H1 (cell line): ENCODE data around the gene NLN. TPM values are rescaled to one million over a fixed set of nuclear protein-coding genes. Genes with fewer than 3 reads are reported as not detected.

ENCODE experiments used
- CTCF ChIA-PET: fragments of 300-600 bp; sonication (Branson Sonifier 250); formaldehyde crosslinking; loops from one replicate; lab custom pipeline; 2021; ENCODE audit not compliant: partially characterized antibody; lab: Charles Lee
- POLR2A ChIA-PET: fragments of 300-600 bp; sonication (Branson Sonifier 250); formaldehyde crosslinking; loops from one replicate; lab custom pipeline; 2021; ENCODE audit warnings: inconsistent platforms; ENCODE audit not compliant: partially characterized antibody; lab: Charles Lee
- DNase-seq, 2 experiments: peaks; one replicate each; pipeline versions ENCODE4 v3.0.0 to v3.0.0-alpha.2; 2010 to 2022; ENCODE audit warnings: low spot score in 2 of 2, low read depth in 1 of 2, mixed read lengths in 1 of 2
- FAIRE-seq: peaks from 2 replicates; lab custom pipeline; 2011; peaks lifted over from hg19 to GRCh38; lab: Jason Lieb, UNC
- H2AFZ ChIP-seq: 2 replicates; pipeline ENCODE4 v1.8.1; 2012; ENCODE audit warnings: low read length, inconsistent platforms
- H2AK5ac ChIP-seq: 2 replicates; pipeline ENCODE4 v1.6.1; 2013; ENCODE audit warnings: low read depth, low read length
- H2BK120ac ChIP-seq: replicated peaks from 2 replicates; pipeline ENCODE3; 2013; ENCODE audit warnings: low read depth, low read length, inconsistent platforms
- H2BK12ac ChIP-seq: 2 replicates; pipeline ENCODE4 v1.6.1; 2013; ENCODE audit warnings: low read depth, low read length
- H2BK15ac ChIP-seq: 2 replicates; pipeline ENCODE4 v1.6.1; 2013; ENCODE audit warnings: low read length
- H2BK20ac ChIP-seq: 2 replicates; pipeline ENCODE4 v1.6.1; 2013; ENCODE audit warnings: low read length
- H2BK5ac ChIP-seq: 2 replicates; pipeline ENCODE4 v1.6.1; 2013; ENCODE audit warnings: low read depth, low read length
- H3K14ac ChIP-seq: 2 replicates; pipeline ENCODE4 v1.6.1; 2013; ENCODE audit warnings: inconsistent platforms; ENCODE audit not compliant: insufficient read length
- H3K18ac ChIP-seq: 2 replicates; pipeline ENCODE4 v1.6.1; 2013; ENCODE audit warnings: low read length; ENCODE audit errors: extremely low read depth
- H3K23ac ChIP-seq: 2 replicates; pipeline ENCODE4 v1.6.1; 2013; ENCODE audit warnings: inconsistent platforms; ENCODE audit not compliant: insufficient read length
- H3K23me2 ChIP-seq: 2 replicates; pipeline ENCODE4 v1.6.1; 2013; ENCODE audit warnings: low read depth, low read length
- H3K27ac ChIP-seq: 2 replicates; pipeline ENCODE4 v1.6.1; 2011; ENCODE audit warnings: low read depth, low read length, inconsistent platforms
- H3K27me3 ChIP-seq, 4 experiments: replicated peaks in 1 of 4; 1 replicate in 1 of 4; 2 replicates in 3 of 4; pipeline versions ENCODE4 v1.6.1 to v1.8.1; 2011 to 2013; ENCODE audit warnings: low read length in 3 of 4, mild to moderate bottlenecking in 3 of 4, inconsistent platforms in 2 of 4, mixed read lengths in 2 of 4, moderate library complexity in 1 of 4; ENCODE audit not compliant: control insufficient read depth in 3 of 4, insufficient read depth in 3 of 4; ENCODE audit errors: extremely low read depth in 1 of 4
- H3K36me3 ChIP-seq, 4 experiments: 2 replicates each; pipeline versions ENCODE4 v1.6.1 to v1.8.1; 2011 to 2013; ENCODE audit warnings: mild to moderate bottlenecking in 4 of 4, low read length in 3 of 4, moderate library complexity in 2 of 4, control low read depth in 1 of 4, inconsistent platforms in 1 of 4; ENCODE audit not compliant: insufficient read depth in 4 of 4, control insufficient read depth in 2 of 4
- H3K4ac ChIP-seq: replicated peaks from 2 replicates; pipeline ENCODE3; 2013; ENCODE audit warnings: low read length, low read depth, mixed read lengths, inconsistent platforms; ENCODE audit not compliant: insufficient read length
- H3K4me1 ChIP-seq, 4 experiments: replicated peaks in 1 of 4; 1 replicate in 1 of 4; 2 replicates in 3 of 4; pipeline versions ENCODE4 v1.6.1 to v1.8.1; 2011 to 2013; ENCODE audit warnings: low read length in 3 of 4, inconsistent platforms in 2 of 4, mixed read lengths in 1 of 4; ENCODE audit not compliant: insufficient read depth in 4 of 4, control insufficient read depth in 3 of 4
- H3K4me2 ChIP-seq, 2 experiments: 2 replicates each; pipeline versions ENCODE4 v1.6.1 to v1.8.1; 2011 to 2013; ENCODE audit warnings: low read depth in 2 of 2, low read length in 2 of 2, control low read depth in 1 of 2, inconsistent platforms in 1 of 2, mild to moderate bottlenecking in 1 of 2; ENCODE audit not compliant: insufficient read depth in 1 of 2
- H3K4me3 ChIP-seq, 4 experiments: fragments of 200-600, 300-600 bp in 1 of 4; sonication (generic), shearing (Covaris generic), sonication (Bioruptor Twin) in 1 of 4; 2 replicates each; pipeline versions ENCODE4 v1.5.1 to v1.8.1; 2011 to 2016; ENCODE audit warnings: low read length in 4 of 4, low read depth in 3 of 4, control low read depth in 2 of 4, inconsistent platforms in 2 of 4, mild to moderate bottlenecking in 2 of 4, mixed read lengths in 1 of 4, moderate library complexity in 1 of 4; ENCODE audit not compliant: insufficient read depth in 2 of 4; ENCODE audit errors: extremely low read depth in 1 of 4
- H3K56ac ChIP-seq: replicated peaks from 2 replicates; pipeline ENCODE3; 2013; ENCODE audit warnings: low read depth, mild to moderate bottlenecking, mixed read lengths, low read length, inconsistent platforms; ENCODE audit not compliant: insufficient read length
- H3K79me1 ChIP-seq: 2 replicates; pipeline ENCODE4 v1.6.1; 2013; ENCODE audit warnings: low read depth, low read length, control low read depth
- H3K79me2 ChIP-seq, 2 experiments: 2 replicates each; pipeline versions ENCODE4 v1.6.1 to v1.8.1; 2012 to 2013; ENCODE audit warnings: low read length in 2 of 2, mild to moderate bottlenecking in 2 of 2, inconsistent platforms in 1 of 2; ENCODE audit not compliant: insufficient read depth in 2 of 2, control insufficient read depth in 1 of 2
- H3K9ac ChIP-seq, 4 experiments: replicated peaks in 1 of 4; 1 replicate in 1 of 4; 2 replicates in 3 of 4; pipeline versions ENCODE4 v1.6.1 to v1.8.1; 2011 to 2013; ENCODE audit warnings: low read depth in 3 of 4, low read length in 3 of 4, control low read depth in 2 of 4, mild to moderate bottlenecking in 2 of 4, moderate library complexity in 2 of 4, inconsistent platforms in 1 of 4; ENCODE audit errors: extremely low read depth in 1 of 4
- H3K9me3 ChIP-seq, 2 experiments: 2 replicates each; pipeline versions ENCODE4 v1.6.1 to v1.8.1; 2012 to 2013; ENCODE audit warnings: mild to moderate bottlenecking in 2 of 2, moderate library complexity in 2 of 2, control low read depth in 1 of 2, inconsistent platforms in 1 of 2, low read depth in 1 of 2, low read length in 1 of 2, mixed read lengths in 1 of 2; ENCODE audit not compliant: insufficient read depth in 2 of 2
- H4K20me1 ChIP-seq, 2 experiments: replicated peaks in 1 of 2; 2 replicates each; pipeline versions ENCODE3 to v1.8.1; 2011 to 2013; ENCODE audit warnings: inconsistent platforms in 2 of 2, low read length in 2 of 2, mild to moderate bottlenecking in 1 of 2; ENCODE audit not compliant: insufficient read depth in 2 of 2, control insufficient read depth in 1 of 2
- H4K5ac ChIP-seq: 2 replicates; pipeline ENCODE4 v1.6.1; 2013; ENCODE audit warnings: low read length, low read depth, mixed read lengths, inconsistent platforms; ENCODE audit not compliant: insufficient read length
- H4K8ac ChIP-seq: 2 replicates; pipeline ENCODE4 v1.8.0; 2013; ENCODE audit warnings: mild to moderate bottlenecking, moderate library complexity, low read length, inconsistent platforms; ENCODE audit not compliant: insufficient read depth; ENCODE audit errors: extremely low read depth
- H4K91ac ChIP-seq: replicated peaks from 2 replicates; pipeline ENCODE3; 2013; ENCODE audit warnings: low read length, mixed read lengths, inconsistent platforms; ENCODE audit not compliant: insufficient read length
- BRCA1 ChIP-seq: IDR thresholded peaks from 2 replicates; pipeline ENCODE4 v1.6.1; 2012; ENCODE audit warnings: low read depth, low read length, improper control_type of control experiment
- CBX5 ChIP-seq: fragments of 300-800, 300-1000 bp; sonication (generic); IDR thresholded peaks from 2 replicates; pipeline ENCODE4 v1.7.1; 2016; ENCODE audit warnings: antibody characterized with exemption, low read length, low read depth
- CBX8 ChIP-seq: fragments of 300-800, 300-1000 bp; sonication (generic); IDR thresholded peaks from 2 replicates; pipeline ENCODE4 v1.7.1; 2016; ENCODE audit warnings: low read depth, low read length, borderline replicate concordance
- CEBPB ChIP-seq: IDR thresholded peaks from 2 replicates; pipeline ENCODE4 v1.6.1; 2012; ENCODE audit warnings: low read depth, low read length
- KDM5A ChIP-seq: fragments of 200-600 bp; IDR thresholded peaks from 2 replicates; pipeline ENCODE4 v1.7.1; 2012; ENCODE audit warnings: mild to moderate bottlenecking, low read length, inconsistent platforms, mixed read lengths
- YY1 ChIP-seq: IDR thresholded peaks from 2 replicates; pipeline ENCODE4 v1.6.1; 2011; ENCODE audit warnings: low read depth, mild to moderate bottlenecking, low read length
- WGBS, 2 experiments: shearing (Covaris generic) in 1 of 2; methylation state at CpG; one replicate each; pipeline versions ENCODE4 v1.1.6 to v1.1.7; 2013 to 2015; ENCODE audit warnings: low lambda C conversion rate in 2 of 2, mixed read lengths in 2 of 2, inconsistent platforms in 1 of 2, low coverage in 1 of 2, missing lambda C conversion rate in 1 of 2; ENCODE audit not compliant: insufficient replicate concordance in 2 of 2, insufficient coverage in 1 of 2, insufficient read length in 1 of 2; ENCODE audit errors: extremely low coverage in 1 of 2, missing lambda C conversion rate in 1 of 2; 5-methylcytosine and 5-hydroxymethylcytosine counted together
- polyA plus RNA-seq, 7 experiments: library from polyadenylated mRNA; depleted of rRNA in 3 of 7; stranded (reverse) in 5 of 7; unstranded in 2 of 7; fragments of >200 nt in 5 of 7; fragments of 200-250 nt in 2 of 7; gene quantifications; 1 replicate in 5 of 7; 2 replicates in 1 of 7; 4 replicates in 1 of 7; pipeline versions ENCODE4 v1.2.1 to v1.2.3, GENCODE V29; 2011 to 2013; ENCODE audit warnings: missing spikeins in 2 of 7, mixed read lengths in 2 of 7
- total RNA-seq: library from RNA; stranded (reverse); fragmentation: NEBNext Ultra II Directional; extraction: Animal tissue kit (Norgen Biotek cat#: 25700); gene quantifications from 2 replicates; pipeline ENCODE4 v1.2.1, GENCODE V29; 2021

Gene NLN
- total and polyA plus RNA-seq, 2 of the 8 experiments (the other 6 are each of a cell fraction or from before 2014, with no cell fraction given) = 46.7 to 192 TPM

DNA sequence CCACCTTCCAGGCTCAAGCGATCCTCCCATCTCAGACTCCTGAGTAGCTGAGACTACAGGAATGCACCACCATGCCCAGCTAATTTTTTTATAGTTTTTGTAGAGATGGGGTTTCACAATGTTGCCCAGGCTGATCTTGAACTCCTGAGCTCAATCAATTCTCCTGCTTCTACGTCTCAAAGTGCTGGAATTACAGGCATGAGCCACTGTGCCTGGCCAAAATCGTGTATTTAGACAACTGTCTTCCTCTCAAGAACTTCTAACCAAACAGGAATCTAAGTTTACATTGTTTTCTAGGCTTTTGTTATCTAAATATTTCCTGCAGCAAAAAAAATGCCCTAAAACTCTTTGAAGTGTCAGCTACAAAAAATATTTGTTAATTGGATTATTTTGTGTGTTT is 78.8 kb downstream of the NLN start:
- WGBS, 2 experiments = 93% methylated on average over 3 of the region's 3 CpGs; no CpG with 5 or more reads in 1 of the 2 experiments
- Histone ChIP-seq H3K56ac (no peak overlapping the region), H2BK12ac (no peak overlapping the region), H3K18ac (no peak overlapping the region), H3K4ac (no peak overlapping the region), H4K91ac (no peak overlapping the region), H3K4me1 (no peaks in the 10 kb centered on the region; a peak in 1 of 7 replicates), H3K79me1 (no peaks in the 10 kb centered on the region), H3K9me3 (peaks cover 0 to 3% of the 10 kb centered on the region in 2 experiments; a peak in 1 of 4 replicates), H3K4me2 (no peak overlapping the region), H2AFZ (no peak overlapping the region), H2BK20ac (no peak overlapping the region), H4K8ac (no peak overlapping the region), H3K14ac (no peak overlapping the region), H4K5ac (no peak overlapping the region), H3K79me2 (no peaks in the 10 kb centered on the region; a peak in 1 of 4 replicates), H3K23ac (no peak overlapping the region), H2AK5ac (no peak overlapping the region), H3K36me3 (peaks cover 0 to 43% (median 16%) of the 10 kb centered on the region in 4 experiments; a peak in 6 of 8 replicates), H4K20me1 (no peaks in the 10 kb centered on the region), H3K27ac (no peak overlapping the region), H3K27me3 (no peaks in the 10 kb centered on the region), H2BK120ac (no peak overlapping the region), H2BK5ac (no peak overlapping the region), H3K23me2 (no peaks in the 10 kb centered on the region), H2BK15ac (no peak overlapping the region), H3K4me3 (no peak overlapping the region), H3K9ac (no peak overlapping the region)
- CTCF ChIA-PET = interaction anchor here (0.6 to 1.2 kb wide), 5 partner anchors 12 to 657 kb away, joined by 3 read pairs; no protein-coding TSS in a partner anchor
- FAIRE-seq (no peak), DNase-seq (no peak)
- POLR2A ChIA-PET = interaction anchor here (1.4 kb wide), 1 partner anchor 18 kb away, joined by 5 read pairs; no protein-coding TSS in a partner anchor
- no peak for TF ChIP-seq CEBPB
- no peak for TF ChIP-seq YY1
- no peak for TF ChIP-seq KDM5A
- no peak for TF ChIP-seq BRCA1
- TF ChIP-seq CBX8 = no peak
- no peak for TF ChIP-seq CBX5
